Fibroblast of lung (primary cell): ENCODE results near the gene PRPF4. TPM values are rescaled to one million over a fixed set of nuclear protein-coding genes. Genes with fewer than 3 reads are reported as not detected.

Experiments used
- DNase-seq, 2 donors: peaks; one replicate each; pipeline versions ENCODE4 v3.0.0 to v3.0.0-alpha.2; 2010; ENCODE audit warnings: low read depth in 2 of 2
- H2AFZ ChIP-seq: 2 replicates; pipeline ENCODE4 v1.5.1; 2012; ENCODE audit warnings: low read length, control low read depth, inconsistent platforms
- H3K27ac ChIP-seq: 2 replicates; pipeline ENCODE4 v1.5.1; 2011; ENCODE audit warnings: low read length, control low read depth; ENCODE audit not compliant: insufficient read depth
- H3K27me3 ChIP-seq: 2 replicates; pipeline ENCODE4 v1.5.1; 2011; ENCODE audit warnings: mild to moderate bottlenecking, low read length; ENCODE audit not compliant: control insufficient read depth, insufficient read depth
- H3K36me3 ChIP-seq: 2 replicates; pipeline ENCODE4 v1.5.1; 2011; ENCODE audit warnings: low read length; ENCODE audit not compliant: control insufficient read depth, insufficient read depth
- H3K4me1 ChIP-seq: 2 replicates; pipeline ENCODE4 v1.5.1; 2011; ENCODE audit warnings: low read length; ENCODE audit not compliant: control insufficient read depth, insufficient read depth; ENCODE audit errors: extremely low read depth
- H3K4me2 ChIP-seq: 2 replicates; pipeline ENCODE4 v1.5.1; 2011; ENCODE audit warnings: low read length, control low read depth; ENCODE audit not compliant: insufficient read depth; ENCODE audit errors: extremely low read depth
- H3K4me3 ChIP-seq, 4 experiments: fragments of 200-600 bp in 1 of 4; sonication (generic) in 1 of 4; replicated peaks in 1 of 4; 2 replicates each; pipeline ENCODE4 v1.5.1; 2011 to 2016; ENCODE audit warnings: low read length in 4 of 4, low read depth in 3 of 4, mild to moderate bottlenecking in 3 of 4, control low read depth in 2 of 4, inconsistent platforms in 1 of 4, mixed read lengths in 1 of 4; ENCODE audit not compliant: insufficient read depth in 1 of 4; ENCODE audit errors: control extremely low read depth in 1 of 4
- H3K79me2 ChIP-seq: 2 replicates; pipeline ENCODE4 v1.5.1; 2012; ENCODE audit warnings: mild to moderate bottlenecking, low read length, inconsistent platforms; ENCODE audit not compliant: control insufficient read depth, insufficient read depth
- H3K9ac ChIP-seq: 2 replicates; pipeline ENCODE4 v1.5.1; 2011; ENCODE audit warnings: mild to moderate bottlenecking, low read length, control low read depth; ENCODE audit not compliant: insufficient read depth
- H3K9me3 ChIP-seq: 2 replicates; pipeline ENCODE4 v1.5.1; 2012; ENCODE audit warnings: low read depth, low read length; ENCODE audit not compliant: control insufficient read depth, insufficient read depth
- H4K20me1 ChIP-seq: 2 replicates; pipeline ENCODE4 v1.5.1; 2011; ENCODE audit warnings: low read length; ENCODE audit not compliant: control insufficient read depth, insufficient read depth; ENCODE audit errors: extremely low read depth
- CTCF ChIP-seq, 2 donors: IDR thresholded peaks in 1 of 2; conservative IDR thresholded peaks in 1 of 2; 1 replicate in 1 of 2; 2 replicates in 1 of 2; pipeline ENCODE4 v1.5.1; 2011 to 2012; ENCODE audit warnings: low read length in 2 of 2, control low read depth in 1 of 2, inconsistent platforms in 1 of 2, low read depth in 1 of 2, mild to moderate bottlenecking in 1 of 2
- EZH2 ChIP-seq: IDR thresholded peaks from 2 replicates; pipeline ENCODE4 v1.5.1; 2012; ENCODE audit warnings: low read length, control low read depth, mild to moderate bottlenecking; ENCODE audit errors: missing control alignments
- polyA plus RNA-seq, 2 donors: library from polyadenylated mRNA; depleted of rRNA in 1 of 2; stranded (reverse) in 1 of 2; unstranded in 1 of 2; fragments of >200 nt; gene quantifications; 2 replicates each; pipeline ENCODE4 v1.2.1, GENCODE V29; 2011 to 2012; ENCODE audit warnings: missing spikeins in 1 of 2
- total RNA-seq: library from RNA; depleted of rRNA; stranded (reverse); fragments of >200 nt; gene quantifications from 2 replicates; pipeline ENCODE4 v1.2.1, GENCODE V29; 2014

The PRPF4 gene
- total and polyA plus RNA-seq, 2 donors (not counting 1 experiment from before 2014, with no cell fraction given), result 19.5 to 25.1 TPM

DNA sequence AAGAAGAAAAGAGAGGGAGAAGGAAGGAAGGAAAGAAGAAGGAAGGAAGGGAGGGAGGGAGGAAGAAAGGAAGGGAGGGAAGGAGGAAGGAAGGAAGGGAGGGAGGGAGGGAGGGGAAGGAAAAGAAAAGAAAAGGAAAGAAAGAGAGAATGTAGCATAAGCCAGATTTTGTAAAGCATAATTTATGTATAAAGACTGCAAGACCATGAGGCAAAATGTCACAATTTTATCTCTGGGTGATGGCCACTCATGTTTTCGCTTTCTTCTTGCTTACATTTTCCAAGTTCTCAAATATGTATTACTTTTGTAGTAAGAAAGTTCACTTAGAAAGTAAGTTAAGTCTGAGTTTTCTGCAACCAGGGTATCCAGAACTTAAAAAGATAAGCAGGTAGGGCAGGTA is 31.1 kb downstream of the PRPF4 start:
- no peaks in the 10 kb centered on the region for H3K79me2 ChIP-seq
- H3K4me1 ChIP-seq, result no peaks in the 10 kb centered on the region
- H2AFZ ChIP-seq, result no peak overlapping the region
- no peak overlapping the region for H3K4me3 ChIP-seq
- no peak overlapping the region for H3K9ac ChIP-seq
- no peak for DNase-seq
- H3K4me2 ChIP-seq, result no peak overlapping the region
- no peak overlapping the region for H3K27ac ChIP-seq
- H3K27me3 ChIP-seq, result peaks cover 3% of the 10 kb centered on the region
- TF ChIP-seq EZH2 (no peak), CTCF (conservative IDR thresholded peaks at IDR 0.05 in 1 of 2, IDR thresholded peaks at IDR 0.05 in 1 of 2; ENCODE audit: low read depth in 1 of 2, low read length in 2 of 2) (no peak)
- no peaks in the 10 kb centered on the region for H4K20me1 ChIP-seq
- H3K9me3 ChIP-seq, result no peaks in the 10 kb centered on the region
- H3K36me3 ChIP-seq, result no peaks in the 10 kb centered on the region

DNA sequence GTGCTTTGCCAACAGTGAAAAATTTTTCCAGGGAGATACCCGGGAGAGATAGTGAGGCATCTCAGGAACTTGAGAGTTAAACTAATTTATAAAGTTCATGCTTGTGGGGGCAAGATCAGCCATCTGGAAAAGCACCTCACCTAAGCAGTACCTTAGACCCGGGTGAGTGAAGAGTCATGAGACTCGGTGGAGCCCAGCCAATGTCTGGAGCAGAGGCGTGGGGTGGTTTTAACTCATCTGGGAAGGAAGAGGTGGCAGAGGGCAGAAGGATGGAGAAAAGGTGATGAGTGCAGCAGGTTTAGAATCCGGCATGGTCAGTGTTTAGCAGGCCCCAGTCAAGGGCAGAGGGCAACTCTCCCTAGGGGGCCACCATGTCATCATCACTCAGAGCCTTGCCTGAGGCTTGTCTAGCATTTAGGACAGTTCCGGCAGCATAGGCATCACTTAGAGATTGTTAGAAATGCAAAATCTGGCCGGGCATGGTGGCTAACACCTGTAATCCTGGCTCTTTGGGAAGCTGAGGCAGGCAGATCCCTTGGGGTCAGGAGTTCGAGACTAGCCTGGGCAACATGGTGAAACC is 32.0 kb downstream of the PRPF4 start:
- no peak overlapping the region for H3K4me3 ChIP-seq
- no peak for DNase-seq
- no peaks in the 10 kb centered on the region for H3K79me2 ChIP-seq
- H3K27me3 ChIP-seq, result peaks cover 3% of the 10 kb centered on the region
- H3K27ac ChIP-seq, result no peak overlapping the region
- no peaks in the 10 kb centered on the region for H3K9me3 ChIP-seq
- no peak overlapping the region for H3K4me2 ChIP-seq
- TF ChIP-seq EZH2, result no peak
- TF ChIP-seq CTCF (conservative IDR thresholded peaks at IDR 0.05 in 1 of 2, IDR thresholded peaks at IDR 0.05 in 1 of 2; ENCODE audit: low read depth in 1 of 2, low read length in 2 of 2), result no peak
- no peak overlapping the region for H2AFZ ChIP-seq
- no peaks in the 10 kb centered on the region for H4K20me1 ChIP-seq
- no peaks in the 10 kb centered on the region for H3K36me3 ChIP-seq
- H3K9ac ChIP-seq, result no peak overlapping the region
- H3K4me1 ChIP-seq, result no peaks in the 10 kb centered on the region

GRCh38 chr9:113309204-113309813 is 33.9 kb downstream of the PRPF4 start:
- no peak overlapping the region for H3K27ac ChIP-seq
- no peaks in the 10 kb centered on the region for H3K4me1 ChIP-seq
- H3K4me3 ChIP-seq, result no peak overlapping the region
- no peaks in the 10 kb centered on the region for H3K79me2 ChIP-seq
- H3K9ac ChIP-seq, result no peak overlapping the region
- H3K36me3 ChIP-seq, result no peaks in the 10 kb centered on the region
- no peaks in the 10 kb centered on the region for H4K20me1 ChIP-seq
- TF ChIP-seq EZH2, result no peak
- peak; percentile 78 to 85 for TF ChIP-seq CTCF (conservative IDR thresholded peaks at IDR 0.05 in 1 of 2, IDR thresholded peaks at IDR 0.05 in 1 of 2; ENCODE audit: low read depth in 1 of 2, low read length in 2 of 2)
- H3K4me2 ChIP-seq, result no peak overlapping the region
- H3K27me3 ChIP-seq, result no peaks in the 10 kb centered on the region
- DNase-seq, result peak; percentile 23 to 70
- H2AFZ ChIP-seq, result no peak overlapping the region
- H3K9me3 ChIP-seq, result no peaks in the 10 kb centered on the region
